GM18508 (cell line): ENCODE measurements around the gene IL22RA1.

Source experiments
- ATAC-seq: cut with Tn5 transposase; IDR thresholded peaks from one replicate; pipeline ENCODE4 v1.9.1; 2021; ENCODE audit warnings: moderate number of reproducible peaks; ENCODE audit not compliant: insufficient read depth, unreplicated experiment

Gene IL22RA1, protein sequence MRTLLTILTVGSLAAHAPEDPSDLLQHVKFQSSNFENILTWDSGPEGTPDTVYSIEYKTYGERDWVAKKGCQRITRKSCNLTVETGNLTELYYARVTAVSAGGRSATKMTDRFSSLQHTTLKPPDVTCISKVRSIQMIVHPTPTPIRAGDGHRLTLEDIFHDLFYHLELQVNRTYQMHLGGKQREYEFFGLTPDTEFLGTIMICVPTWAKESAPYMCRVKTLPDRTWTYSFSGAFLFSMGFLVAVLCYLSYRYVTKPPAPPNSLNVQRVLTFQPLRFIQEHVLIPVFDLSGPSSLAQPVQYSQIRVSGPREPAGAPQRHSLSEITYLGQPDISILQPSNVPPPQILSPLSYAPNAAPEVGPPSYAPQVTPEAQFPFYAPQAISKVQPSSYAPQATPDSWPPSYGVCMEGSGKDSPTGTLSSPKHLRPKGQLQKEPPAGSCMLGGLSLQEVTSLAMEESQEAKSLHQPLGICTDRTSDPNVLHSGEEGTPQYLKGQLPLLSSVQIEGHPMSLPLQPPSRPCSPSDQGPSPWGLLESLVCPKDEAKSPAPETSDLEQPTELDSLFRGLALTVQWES

DNA sequence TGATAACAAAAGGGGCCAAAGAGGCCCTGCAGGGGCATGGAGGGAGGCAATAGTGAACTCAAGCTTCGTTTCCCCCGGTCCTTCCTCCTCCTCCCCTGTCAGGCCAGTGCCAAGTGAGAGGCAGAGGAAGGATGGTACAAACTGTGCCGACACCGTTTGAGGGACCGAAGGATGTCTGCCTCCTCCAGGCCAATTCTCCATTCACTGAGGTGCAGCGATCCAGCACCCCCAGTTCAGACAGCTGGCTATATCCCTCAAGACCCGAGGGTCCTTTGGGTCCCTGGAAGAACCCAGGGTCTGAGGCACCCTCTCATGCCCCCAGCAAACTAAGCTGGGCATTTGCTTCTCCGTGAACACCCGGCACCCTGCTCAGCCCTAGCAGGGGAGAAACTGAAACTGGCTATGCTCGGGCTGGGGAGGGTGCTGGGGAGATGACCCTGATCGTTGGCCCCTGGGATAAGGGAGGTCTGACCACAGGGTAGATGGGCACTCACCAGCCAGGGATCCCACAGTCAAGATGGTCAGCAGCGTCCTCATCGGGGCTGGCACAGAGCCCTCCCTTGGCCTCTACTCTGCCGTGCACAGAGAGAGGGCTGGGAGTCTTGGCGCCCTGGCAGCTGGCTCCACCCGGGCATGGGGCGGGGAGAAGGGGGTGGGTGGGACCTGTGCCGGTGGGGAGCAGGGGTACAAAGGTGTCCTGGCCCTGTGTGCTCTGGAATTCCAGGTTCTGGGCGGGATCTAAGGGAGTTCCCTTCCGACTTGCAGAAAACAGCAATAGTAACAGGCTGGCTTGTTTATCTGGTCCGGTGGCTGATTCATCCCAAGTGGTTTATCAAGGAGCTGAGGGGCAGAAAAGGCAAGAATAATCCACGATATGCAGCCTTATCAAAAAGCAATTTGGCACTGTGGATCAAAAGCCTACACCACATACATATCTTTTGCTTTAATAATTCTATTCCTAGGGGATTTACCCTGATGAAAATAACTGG lies at the start of gene IL22RA1:
TSS of gene IL22RA1 (minus strand) at position 595 of the 989 bp plus-strand sequence. CDS start at position 537, 58 bp downstream.
- no peak for ATAC-seq

DNA sequence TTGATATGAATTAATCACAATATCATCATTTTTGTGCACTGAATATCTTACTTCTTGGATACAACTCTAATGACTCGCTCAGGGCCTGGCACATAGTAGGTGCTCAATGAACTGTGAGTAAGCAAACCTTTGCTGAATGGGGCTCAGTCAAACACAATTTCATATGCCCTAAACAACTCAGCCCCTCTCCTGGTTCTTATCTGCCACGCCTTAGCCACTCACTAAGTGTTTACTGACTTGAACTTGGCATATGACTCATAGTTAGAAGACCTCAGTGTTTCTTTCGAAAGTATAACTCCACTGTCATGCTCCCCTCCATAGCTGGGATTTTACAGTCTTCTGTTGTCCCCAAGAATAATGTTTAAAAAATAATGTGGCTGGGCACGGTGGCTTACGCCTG lies 48.9 kb upstream of the IL22RA1 start:
- no peak for ATAC-seq

DNA sequence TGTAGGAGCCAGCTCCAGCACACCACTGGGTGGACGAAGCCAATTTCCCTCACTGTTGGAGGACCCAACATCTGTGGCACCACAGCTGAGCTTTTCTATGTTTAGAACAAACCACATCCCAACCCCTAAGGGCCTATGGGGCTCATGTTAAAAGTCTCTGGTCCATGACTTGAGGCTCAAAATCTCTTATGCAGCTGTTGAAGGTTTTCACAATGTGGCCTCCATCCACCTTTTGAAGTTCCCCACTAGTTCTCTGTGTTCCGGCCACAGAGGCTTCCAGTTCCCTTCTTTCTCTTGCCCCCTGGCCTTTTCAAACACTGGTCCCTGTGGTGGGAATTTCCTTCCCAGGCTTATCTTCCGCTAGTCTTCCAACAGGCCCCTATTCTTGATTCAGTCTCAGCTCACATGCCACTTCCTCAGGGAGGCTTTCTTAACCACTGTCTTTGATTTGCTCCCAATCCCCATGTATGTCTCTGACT lies 48.1 kb upstream of the IL22RA1 start:
- ATAC-seq, result no peak

DNA sequence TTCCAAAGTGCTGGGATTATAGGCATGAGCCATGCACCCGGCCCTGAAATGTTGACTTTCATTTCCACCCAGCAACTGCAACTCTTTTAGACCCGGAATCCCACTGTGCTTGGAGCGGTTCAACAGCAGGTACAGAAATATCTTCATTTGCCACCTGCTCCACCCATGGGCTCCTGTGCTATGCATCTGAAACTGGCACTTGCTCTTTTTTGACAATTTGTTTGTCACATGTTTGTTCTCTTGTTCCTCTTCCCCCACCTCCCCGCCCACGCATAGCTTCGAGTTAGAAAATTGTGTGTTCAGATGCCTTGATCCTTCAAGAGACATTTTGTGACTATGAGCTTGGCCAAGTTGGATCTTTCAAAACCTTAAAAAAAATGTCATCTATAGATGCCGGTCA lies 46.6 kb upstream of the IL22RA1 start:
- ATAC-seq, result no peak

DNA sequence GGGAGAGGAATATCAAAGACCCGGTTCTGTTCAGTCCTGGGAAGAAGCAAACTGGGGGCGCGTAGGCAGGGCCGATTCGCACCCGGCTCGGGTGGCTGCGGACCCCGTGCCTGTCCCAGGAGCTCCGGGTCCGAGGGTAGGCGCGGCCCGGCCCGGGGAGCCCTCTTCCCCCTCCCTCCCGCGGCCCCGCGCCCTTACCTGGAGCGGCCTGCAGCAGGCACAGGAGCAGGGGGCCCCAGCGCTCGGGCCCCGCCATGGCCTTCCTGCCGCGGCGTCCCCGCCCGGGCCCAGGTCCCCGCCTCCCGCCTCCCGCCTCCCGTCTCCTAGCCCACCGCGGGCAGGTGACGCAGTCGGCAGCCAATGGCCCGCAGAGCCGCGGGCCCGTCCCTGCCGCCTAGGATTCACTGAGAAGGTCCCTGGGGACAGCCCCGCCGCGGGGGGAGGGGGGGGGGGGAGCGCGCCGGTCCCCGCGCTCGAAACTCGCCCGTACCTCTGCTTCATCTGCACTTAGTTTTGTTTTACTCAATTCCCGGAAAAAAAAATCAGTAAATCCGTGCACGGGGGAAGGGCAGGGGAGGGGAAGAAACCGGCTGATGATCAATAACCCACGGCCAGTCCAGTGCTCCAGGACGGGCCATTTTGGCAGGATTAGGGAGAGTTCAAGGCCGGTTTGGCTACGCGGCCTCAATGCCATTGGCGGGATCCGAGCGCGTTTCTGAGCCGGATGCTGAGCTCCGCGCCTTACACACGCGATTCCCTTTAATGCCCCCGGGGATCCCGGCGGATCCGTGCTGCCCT lies 44.3 kb upstream of the IL22RA1 start, which contains the start of gene IFNLR1:
TSS of gene IFNLR1 (minus strand) at position 297 of the 798 bp plus-strand sequence. CDS start at position 256, 41 bp downstream.
- ATAC-seq, result no peak

DNA sequence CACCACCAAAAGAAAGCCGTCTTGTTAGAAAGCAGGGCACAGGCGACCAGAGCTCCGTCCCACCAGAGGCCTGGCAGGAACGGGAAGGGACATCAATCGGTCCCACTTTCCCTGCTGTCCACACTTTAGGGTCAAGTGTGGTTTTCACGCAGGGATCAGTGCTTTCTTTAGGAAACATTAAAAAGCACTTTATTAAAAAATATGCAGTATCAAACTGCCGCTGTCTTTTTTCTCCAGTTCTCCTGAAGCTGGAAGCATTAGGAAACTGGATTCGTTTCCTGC lies 43.7 kb upstream of the IL22RA1 start:
- ATAC-seq, result no peak

DNA sequence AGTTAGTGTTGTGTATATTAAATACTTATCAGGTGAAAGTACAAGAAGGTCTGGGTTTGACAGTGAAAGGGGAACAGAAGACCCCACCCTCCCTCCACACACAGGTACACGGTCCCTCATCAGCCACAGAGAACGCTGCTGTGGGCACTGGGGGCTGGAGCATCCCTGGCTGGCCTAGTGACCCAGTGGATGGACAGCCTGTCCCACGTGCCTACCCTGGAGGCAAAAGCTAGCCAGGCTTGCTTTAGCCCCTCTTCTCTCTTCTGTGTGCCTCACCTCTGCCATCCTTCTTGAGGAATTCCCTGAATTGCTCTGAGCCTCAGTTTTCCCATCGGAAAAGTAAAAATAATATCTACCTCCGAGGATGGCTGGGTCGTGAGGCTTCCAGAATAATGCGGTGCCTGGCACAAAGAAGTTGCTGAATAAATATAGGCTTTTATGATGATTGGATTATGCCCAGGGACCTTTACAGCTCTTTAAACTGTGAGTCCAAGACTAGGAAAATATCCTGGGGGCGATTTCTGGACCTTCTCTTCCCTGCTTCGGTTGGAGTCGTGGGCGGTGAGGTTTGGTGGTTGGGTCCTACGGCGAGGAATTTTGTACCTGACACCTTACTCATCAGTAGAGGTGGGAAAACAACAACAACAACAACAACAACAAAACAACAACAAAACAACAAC lies 43.2 kb upstream of the IL22RA1 start:
- ATAC-seq, result no peak

DNA sequence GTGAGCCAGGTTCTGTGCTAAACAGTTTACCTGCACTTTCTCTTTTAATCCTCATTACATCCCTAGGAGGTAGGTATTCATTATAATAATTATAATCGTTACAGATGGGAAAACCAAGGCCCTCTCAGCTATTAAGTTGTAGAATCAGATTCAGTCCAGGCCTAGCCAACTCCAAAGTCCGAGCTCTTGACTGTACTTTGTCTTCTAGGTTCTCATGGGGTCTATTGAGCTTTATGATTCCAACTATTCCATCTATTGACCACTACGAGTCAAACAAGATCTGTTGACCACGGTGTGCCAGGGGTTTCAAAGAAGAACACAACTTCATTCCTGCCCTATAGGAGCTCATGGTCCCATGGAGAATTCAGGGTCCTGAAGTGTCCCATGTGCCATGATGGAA lies 42.1 kb upstream of the IL22RA1 start:
- no peak for ATAC-seq

DNA sequence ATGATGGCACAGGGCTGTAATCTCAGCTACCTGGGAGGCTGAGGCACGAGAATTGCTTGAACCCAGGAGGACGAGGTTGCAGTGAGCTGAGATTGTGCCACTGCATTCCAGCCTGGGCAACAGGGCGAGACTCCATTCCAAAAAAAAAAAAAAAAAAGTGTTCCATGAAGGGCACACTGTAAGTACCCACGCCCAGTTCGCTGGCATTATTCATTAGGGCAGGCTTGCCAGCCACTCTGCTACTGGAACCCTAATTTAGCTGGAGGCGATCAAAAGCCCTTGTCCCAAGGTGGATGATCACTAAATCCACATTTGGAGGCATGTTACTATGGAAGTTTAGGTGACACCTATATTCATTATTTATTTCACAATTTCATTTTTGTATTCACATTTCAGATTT lies 39.1 kb upstream of the IL22RA1 start:
- no peak for ATAC-seq

DNA sequence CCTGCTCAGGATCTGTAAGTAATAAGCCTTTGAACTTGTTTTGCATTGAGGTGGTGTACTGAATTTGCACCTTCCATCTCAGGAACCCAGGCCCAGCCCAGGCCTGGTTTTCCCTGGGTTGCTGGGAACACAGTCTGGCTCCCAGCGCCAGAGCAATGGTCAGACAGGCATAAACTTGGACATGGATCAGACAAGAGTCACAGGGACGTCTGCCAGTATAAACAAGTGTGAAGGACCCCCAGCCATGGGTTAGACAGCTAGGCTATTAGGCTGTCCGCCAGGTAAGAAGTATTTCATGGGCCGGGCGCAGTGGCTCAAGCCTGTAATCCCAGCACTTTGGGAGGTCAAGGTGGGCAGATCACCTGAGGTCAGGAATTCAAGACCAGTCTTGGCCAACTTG lies 38.7 kb upstream of the IL22RA1 start:
- no peak for ATAC-seq

DNA sequence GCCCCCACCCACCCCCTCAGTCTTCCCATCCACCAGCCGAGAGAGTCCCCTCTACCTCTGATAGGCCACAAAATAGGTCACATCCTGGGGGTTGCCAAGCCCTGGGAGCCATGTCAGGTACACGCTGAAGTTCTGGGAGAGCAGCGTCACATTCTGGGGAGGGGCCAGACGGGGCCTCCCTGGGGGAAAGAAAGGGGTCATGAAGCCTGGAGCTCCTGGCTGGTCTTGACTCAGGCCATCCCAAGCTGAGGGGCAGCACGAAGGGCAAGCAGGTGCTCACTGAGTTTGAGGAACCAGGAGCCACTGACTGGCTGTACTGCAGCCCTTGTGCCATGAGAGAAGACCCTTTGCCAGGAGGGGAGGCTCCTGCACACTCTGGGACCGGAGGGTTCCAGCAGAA lies 37.7 kb upstream of the IL22RA1 start:
- no peak for ATAC-seq

DNA sequence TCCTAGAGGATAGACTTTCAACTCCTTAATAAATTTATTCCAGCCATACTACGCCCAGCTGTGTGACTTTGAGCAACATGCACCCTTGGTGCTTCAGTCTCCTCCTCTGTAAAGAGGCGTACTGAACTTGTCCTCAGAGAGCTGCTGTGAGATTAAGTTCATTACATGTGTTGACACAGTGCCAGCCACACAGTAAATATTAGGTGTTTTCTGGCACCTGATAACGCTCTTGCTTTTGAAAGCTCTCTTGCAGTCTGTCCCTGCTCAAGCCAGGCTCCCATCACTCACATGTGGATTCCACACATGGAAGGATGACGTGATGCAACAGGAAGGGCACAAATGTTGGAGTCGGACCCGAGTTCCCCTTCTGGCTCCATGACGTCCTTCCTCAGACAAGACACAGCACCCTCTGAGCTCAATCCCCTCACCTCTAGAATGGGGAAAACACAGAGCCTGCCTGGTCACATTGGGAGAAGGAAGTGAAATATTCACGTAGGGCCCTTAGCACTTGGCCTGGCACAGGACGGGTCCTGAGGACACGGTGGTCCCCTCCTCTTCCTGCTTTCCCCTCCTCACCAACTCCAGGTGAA lies 36.4 kb upstream of the IL22RA1 start:
- no peak for ATAC-seq

DNA sequence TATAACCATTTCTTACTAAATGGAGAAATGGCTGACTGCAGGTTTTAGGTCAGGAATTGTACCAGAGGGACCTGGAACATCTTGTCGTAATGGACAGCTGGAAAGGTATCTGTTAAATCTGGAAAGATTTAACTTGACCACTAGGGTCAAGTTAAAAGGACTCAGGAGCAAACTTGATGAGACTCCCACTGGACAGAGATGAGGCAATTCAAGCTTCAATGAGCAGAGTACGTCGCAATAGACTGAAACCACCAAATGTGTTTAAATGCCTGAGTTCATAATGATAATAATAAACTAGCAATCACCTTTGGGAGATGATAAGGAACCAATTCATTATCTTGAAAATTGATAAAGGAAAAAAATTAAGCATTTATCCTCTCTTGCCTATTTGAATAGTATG lies 35.5 kb upstream of the IL22RA1 start:
- ATAC-seq, result no peak

DNA sequence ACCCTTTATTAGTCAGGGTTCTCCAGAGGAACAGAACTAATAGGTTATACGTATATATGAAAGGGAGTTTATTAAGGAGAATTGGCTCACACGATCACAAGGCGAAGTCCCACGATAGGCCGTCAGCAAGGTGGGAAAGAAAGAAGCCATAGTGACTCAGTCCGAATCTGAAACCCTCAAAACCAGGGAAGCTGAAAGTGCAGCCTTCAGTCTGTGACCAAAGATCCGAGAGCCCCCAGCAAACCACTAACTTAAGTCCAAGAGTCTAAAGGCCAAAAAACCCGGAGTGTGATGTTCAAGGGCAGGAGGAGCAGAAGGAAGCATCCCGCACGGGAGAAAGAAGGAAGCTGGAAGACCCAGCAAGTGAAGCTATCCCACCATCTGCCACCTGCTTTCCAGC lies 34.2 kb upstream of the IL22RA1 start:
- no peak for ATAC-seq

DNA sequence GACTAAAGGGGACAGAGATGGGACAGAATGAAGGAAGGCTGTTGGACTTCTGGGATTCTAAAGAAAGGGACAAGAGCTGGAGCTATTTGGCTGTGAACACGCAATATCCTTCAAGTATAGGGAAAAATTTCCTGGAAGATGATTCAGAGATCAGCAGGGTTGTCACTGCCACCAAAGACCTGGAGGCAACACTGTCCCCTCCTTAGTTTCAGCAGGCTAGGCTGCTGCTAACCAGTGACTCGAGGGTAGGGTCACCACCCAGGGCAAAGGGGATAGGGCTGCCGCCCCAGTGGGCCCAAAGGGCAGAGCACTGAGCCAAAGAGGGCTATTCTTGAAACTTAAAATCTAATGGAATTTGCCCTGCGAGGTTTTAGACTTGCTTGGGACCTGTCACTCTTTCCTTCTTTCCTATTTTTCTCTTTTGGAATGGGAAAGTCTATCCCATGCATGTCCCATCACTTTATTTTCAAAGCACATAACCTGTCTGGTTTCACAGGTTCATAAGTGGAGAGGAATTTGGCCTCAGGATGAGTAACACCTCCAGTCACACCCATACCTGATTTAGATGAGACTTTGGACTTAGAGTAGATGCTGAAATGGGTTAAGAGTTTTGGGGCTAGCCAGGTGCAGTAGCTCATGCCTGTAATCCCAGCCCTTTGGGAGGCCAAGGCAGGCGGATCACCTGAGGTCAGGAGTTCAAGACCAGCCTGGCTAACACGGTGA lies 32.3 kb upstream of the IL22RA1 start:
- no peak for ATAC-seq

DNA sequence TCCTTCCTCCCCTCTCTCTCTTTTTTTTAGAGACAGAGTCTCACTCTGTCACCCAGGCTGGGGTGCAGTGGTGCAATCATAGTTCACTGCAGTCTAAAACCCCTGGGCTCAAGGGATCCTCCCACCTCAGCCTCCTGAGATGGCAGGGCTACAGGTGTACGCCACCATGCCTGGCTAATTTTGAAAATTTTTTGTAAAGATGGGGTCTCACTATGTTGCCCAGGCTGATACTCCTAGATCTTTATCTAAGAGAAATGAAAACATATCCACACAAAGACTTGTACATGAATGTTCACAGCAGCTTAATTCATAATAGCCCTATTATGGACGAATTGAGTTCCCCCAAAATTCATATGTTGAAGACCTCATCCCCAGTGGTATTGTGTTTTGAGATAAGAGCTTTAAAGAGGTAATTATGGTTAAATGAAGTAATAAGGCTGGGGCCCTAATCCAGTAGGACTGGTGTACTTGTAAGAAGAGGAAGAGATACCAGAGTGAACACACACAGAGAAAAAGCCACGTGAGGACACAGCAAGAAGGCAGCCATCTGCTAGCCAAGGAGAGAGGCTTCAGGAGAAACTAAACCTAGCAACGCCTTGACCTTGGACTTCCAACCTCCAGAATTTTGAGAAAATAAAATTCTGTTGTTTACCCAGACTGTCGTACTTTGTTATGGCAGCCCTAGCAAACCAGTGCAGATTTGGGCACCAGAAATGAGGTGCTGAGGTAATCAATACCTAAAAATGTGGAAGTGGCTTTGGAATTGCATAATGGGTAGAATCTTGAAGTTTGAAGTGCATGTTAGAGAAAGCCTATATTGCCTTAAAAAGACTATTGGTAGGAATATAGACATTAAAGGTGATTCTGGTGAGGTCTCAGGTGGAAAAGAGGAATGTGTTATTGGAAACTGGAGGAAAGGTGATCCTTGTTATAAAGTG lies 31.0 kb upstream of the IL22RA1 start:
- ATAC-seq, result no peak

DNA sequence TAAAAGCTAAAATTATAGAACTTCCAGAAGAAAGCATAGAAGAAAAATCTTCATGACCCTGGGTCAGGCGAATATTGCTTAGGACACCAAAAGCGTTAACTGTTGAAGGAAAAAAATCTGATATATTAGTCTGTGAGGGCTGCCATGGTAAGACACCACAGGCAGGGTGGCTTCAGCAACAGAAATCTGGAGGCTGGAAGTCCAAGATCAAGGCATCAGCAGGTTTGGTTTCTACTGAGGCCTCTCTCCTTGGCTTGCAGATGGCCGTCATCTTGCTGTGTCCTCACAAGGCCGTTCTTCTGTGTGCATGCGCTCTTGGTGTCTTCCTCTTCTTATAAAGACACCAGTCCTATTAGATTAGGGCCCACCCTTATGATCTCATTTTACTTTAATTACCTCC lies 29.7 kb upstream of the IL22RA1 start:
- no peak for ATAC-seq
